Activated CD4-positive, alpha-beta T cell treated with anti-CD3 and anti-CD28 coated beads for 24 hours (primary cell): ENCODE data around the gene KSR2.
A peak's percentile ranks its signal among the peaks of the same experiment; 100 is the strongest.

Experiments
- DNase-seq, 2 donors: peaks; one replicate each; pipeline ENCODE4 v3.0.0-alpha.2; 2020; ENCODE audit warnings: low read depth in 2 of 2

Gene KSR2

DNA sequence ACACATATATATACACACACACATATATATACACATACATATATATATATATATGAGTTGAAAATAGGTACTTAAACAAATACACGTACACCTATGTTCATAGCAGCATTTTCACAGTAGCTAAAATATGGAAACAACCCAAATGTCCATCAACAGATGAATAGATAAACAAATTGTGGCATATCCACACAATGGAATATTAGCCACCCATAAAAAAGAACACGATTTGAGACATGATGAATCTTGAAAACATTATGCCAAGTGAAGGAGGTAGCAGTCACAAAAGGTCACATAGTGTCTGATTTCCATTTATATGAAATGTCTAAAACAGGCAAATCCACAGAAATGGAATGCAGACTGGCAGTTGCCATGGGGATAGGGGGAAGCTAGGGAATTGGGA is 276.3 kb downstream of the KSR2 start:
- DNase-seq: no peak

DNA sequence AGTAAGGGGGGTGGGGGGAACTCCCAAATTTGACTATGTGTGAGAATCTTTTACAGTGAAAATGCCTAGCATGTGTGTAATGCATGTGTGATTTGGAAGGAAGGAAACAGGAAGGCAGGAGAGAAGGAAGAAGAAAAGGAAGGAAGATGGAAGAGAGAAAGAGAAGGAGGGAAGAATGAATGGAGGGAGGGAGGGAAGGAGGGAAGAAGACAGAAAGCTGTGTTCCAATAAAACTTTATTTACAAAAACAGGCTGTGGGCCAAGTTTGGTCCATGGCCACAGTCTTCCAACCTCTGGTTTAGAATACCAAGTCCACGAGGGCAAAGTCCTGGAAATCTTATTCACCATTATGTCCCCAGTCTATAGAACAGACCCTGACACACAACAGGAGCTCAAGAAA is 278.9 kb downstream of the KSR2 start:
- no peak for DNase-seq

DNA sequence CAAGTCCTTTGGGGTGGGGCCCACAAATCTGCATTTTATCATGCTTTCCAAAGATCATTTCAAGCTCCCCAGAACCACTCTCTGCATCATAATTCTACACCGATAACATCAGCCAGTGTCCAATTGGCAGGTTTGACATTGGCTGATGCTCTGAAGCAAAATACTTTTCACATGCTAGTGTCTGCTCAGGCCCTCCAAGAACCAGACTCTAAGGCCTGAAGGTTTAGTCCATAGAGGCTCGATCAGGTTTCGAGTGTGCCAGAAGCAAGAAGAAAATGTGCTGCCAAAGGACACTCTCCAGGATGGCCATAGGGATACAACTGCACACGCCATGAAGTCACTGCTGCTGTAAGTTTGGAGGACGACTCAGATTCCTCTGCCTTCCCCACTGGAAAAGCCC is 280.3 kb downstream of the KSR2 start:
- DNase-seq: no peak

DNA sequence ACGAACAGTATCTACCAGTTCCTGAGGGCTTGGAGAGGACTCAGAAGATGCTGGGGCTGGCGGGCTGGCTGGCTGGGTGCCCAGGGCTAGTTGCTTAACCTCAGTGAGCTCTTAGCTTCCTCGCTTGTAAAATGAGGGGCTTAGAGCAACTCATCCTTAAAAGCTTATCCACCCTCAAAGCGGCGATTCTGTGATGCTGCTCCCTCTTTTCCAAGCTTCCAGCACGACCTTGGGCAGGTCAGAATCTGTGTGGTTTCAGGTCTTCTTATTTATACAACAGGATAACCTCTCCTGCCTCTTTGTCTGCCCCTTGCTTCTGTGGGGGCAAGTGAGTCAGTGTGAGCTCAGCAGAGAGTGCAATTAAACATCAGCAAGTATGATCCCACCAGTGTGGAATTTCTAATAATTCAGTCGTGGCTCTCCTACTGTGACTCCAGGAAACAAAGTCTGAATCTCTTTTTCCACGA is 281.8 kb downstream of the KSR2 start:
- DNase-seq: no peak

DNA sequence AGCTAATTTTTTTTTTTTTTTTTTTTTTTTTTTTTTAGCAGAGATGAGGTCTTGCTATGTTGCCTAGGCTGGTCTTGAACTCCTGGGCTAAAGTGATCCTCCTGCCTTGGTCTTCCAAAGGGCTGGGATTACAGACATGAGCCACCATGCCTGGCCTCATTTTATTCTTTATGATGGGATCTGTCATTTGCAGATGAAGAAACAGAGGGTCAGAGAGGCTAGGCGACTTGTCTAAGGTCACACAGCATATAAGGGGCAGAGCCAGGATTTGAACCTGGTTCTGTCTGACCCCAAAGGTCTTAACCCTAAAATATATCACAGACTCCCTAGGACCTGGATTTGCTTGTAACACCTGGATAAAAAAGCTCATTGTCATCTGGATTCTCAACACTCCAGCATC is 282.6 kb downstream of the KSR2 start:
- DNase-seq: no peak

DNA sequence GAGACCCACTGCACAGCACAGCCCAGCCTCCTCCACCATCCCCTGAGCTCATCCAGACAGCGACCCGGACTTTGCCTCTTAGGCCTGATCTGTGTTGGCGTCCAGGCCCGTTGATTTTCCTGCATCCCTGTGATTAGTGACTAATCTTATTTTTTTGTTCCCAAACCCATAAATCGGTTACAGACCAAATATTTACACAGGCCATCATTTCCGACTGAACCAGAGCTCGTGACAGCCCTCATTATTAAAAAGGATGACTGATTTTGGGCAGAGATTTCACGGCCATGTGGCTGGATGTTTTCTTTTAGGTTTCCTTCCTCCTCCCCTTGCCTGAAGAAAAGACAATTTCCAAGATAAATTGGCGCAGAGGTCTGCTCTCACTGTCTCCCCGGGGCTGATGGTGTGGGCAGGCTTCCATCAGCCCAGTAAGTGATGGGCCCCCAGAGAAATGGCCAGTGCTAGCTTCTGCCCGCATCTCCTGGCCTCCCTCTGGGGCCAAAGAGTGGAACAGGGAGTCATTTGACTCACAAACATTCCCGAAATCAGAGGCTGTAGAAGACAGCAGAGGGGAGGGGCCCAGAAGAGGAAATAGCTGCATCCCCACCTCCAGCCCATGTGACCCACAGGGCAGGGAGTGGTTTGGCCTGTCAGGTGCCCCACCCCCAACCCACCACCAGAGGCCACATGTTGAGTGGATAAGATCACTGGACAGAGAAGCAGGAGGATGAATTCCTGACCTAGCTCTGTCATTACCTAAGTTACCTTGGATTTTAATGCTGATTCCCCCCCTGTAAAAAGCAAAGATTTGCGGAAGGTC is 283.5 kb downstream of the KSR2 start:
- no peak for DNase-seq

DNA sequence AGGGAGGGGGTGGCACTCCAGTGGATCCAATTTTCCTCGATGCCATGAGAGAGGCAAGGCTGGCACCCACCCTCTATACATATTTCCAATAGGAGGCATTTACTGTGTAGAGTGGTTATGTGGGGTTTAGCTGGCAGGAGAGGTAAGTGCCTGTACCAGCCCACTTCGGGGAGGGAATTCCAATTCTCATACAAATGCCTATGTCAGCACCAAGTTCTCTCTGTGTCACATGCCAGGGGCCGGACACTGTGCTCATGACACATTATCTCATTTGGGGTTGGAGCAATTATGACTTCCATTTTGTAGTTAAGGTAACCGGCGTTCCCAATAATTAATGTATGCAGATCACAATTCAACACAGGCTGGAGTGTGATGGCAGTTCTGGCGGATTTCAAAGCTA is 284.3 kb downstream of the KSR2 start:
- no peak for DNase-seq

DNA sequence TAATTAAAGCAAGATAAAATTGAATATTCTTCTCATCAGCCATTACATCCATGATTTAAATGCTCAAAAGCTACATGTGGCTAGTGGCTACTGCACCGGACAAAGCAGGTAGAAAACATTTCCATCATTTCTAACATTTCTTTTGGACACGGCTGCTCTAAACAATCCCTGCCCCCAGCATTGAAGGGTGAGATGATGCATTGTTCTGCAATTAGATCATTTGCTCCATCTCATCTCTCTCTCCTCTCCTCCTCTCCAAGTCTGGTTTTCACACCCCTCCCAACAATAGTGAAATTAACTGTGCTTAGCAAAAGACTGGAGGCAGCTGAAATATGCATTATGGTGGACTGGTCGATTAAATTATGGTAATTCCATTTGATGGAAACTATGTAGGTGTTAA is 288.5 kb downstream of the KSR2 start:
- no peak for DNase-seq

DNA sequence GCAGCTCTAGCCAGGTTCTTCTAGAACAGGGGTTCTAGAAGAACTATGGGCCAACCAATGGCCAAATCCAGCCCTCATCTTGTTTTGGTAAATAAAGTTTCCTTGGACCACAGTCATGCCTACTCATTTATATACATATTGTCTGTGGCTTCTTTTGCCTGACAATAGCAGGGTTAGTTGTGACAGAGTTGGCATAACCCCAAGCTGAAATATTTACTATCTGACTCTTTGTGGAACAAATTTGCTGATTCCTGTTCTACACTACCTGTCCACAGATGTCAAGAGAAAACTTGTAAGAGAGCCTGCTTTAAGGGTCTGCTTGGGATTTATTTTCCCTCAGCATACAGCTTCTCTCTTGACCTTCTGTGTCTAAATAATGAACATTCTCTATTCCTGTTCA is 289.0 kb downstream of the KSR2 start:
- no peak for DNase-seq

DNA sequence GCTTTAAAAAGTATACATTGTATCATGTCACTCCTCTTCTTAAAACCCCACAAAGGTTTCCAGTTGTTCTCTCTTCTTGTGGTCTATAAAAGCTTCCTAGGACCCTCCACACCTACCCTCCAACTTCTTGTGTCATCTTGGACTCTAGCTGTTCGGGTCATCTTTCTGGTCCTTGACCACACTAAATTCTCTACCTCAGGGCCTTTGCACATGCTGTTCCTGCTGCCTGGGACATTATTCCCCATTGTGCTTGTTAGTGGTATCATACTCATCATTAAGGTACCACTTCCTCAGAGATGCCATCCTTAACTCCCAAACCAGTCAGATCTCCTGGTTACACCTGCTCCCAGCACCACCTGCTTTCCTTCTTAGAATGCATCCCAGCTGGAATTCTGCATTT is 294.0 kb downstream of the KSR2 start:
- DNase-seq: no peak

DNA sequence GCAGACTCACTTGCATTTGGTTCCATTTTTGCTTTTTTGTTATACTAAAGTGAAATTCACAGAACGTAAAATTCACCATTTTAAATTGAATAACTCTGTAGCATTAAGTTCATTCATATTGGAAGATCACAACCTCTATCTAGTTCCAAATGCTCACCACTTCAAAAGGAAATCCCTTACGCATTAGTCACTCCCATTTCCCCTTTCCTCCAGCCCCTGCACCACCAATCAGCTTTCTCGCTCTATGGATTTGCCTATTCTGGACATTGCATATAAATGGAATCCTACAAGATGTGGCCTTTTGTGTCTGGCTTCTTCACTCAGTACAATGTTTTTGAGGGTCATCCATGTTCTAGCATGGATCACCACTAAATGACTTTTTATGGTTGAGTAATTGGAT is 294.5 kb downstream of the KSR2 start:
- no peak for DNase-seq

DNA sequence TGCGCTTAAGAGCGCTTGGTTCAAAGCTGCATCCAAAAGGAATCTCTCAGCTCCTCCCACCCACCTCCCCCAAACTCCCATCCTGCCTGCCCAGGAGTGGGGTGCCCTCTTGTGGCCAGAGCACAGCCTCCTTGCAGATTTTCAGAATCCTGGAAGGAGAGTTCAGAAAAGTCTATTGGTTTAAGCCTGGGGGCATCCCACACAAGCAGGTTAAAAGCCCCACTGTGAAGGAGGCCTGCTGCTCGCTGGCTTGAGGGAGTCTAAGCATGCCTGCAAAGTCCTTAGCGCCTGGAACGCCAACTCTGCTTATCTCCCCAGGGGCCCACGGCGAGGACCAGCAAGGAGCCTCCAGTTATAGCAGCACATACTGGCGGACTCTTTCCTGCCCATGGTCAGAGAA is 297.1 kb downstream of the KSR2 start:
- DNase-seq: peak in 1 of 2 donors; percentile 1

DNA sequence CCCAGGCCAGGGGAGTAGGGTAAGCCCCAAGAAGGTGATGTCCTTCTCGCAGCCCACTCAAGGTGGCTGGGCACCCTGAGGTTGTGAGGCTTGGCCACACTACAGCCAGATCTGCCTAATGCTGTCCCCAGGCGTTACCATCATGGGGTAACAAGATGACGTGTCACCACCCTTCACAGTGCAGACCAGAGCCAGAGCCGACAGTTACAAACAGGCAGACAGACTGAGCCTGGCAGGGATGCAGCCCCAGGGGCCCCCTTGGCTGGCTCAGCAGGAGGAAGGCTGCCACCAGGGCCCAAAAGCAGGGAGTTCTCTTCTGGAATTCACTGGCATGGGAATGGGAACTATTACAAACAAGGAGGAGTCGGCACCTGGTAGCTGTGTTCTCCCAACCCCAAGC is 304.6 kb downstream of the KSR2 start:
- no peak for DNase-seq

DNA sequence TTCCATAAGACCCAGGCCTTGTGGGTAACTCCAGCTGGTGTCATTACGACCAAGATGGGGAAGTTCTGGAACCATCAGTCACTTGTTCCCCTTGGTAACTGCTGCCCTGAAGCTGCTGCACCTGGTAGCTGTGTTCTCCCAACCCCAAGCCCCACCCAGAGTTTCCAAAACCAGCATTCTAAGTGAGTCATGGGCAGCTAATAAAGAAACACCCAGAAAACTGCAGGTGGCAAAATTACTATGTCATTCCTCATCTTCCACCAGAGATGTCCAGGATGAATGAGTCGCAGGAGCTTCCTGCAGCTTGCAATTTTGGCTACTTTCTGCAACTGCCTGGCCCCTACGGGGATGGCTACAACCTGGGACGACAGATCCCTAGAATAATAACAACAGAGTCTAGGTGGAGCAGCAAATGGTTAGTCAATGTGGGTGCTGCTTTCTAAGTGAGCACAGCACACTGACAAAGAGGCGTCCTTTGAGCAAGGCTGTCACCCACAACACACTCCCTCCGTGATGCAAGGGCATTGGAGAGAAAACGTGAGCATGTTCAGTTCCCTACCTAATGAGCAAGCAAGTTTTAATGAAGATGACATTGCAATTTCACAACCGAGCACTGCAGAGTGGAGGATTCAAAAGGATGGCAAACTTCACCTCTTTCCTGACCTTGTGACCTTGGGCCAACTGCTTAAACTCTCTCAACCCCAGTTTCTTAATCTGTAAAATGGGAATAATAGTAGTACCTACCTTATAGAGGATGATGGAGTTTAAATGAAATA is 306.0 kb downstream of the KSR2 start:
- DNase-seq: no peak

DNA sequence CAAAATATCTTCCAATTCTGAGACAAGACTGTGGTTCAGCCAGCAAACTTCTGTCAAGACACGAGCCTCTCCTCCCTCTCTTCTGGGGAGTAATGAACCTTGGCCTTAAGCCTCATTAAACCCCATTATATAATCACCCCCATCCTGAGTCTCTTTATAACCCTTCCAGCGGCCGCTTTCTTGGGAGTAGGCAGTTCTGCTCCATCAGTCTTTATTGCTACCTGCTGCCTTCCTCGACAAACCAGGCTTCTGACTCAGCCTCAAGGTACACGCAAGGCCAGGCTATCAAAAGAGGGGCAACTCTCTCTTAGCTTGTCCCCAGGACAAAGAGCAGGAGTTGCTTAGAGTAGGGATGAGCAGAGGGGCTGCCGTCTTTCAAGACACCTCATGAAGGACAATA is 306.6 kb downstream of the KSR2 start:
- no peak for DNase-seq

DNA sequence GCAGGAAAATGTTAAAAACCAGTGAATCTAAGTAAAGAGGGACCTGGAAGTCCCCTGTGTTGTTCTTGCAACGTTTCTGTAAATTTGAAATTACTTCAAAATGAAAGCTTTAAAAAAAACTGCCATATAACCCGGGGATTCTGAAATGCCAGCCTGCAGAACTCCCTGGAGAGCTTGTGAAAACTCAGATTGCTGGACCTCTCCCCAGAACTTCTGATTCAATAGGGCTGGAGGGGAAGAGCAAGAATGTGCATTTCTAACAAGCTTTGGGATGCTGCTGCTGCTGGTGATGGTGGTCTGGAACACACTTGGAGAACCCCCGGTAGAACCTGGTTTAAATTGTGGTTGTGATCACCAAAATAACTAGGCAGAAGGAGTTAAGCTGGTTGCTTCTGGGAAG is 307.3 kb downstream of the KSR2 start:
- no peak for DNase-seq

DNA sequence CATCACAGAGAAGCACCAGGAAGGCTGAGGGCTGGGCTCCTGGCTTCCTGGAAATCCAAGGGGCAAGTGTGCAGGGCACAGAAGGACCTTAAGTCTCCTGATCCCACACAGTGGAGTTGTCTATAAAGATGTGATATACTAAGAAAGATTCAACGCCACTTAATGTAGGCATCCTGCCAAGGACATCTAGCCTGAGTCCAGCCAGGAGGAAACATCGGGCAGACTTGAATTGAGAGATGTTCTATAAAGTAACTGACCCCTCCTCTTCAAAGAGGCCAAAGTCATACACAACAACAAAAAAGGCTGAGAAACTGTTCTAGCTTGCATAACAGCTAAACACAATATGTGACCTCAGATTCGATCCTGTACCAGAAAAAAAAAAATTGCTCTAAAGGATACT is 307.9 kb downstream of the KSR2 start:
- no peak for DNase-seq

DNA sequence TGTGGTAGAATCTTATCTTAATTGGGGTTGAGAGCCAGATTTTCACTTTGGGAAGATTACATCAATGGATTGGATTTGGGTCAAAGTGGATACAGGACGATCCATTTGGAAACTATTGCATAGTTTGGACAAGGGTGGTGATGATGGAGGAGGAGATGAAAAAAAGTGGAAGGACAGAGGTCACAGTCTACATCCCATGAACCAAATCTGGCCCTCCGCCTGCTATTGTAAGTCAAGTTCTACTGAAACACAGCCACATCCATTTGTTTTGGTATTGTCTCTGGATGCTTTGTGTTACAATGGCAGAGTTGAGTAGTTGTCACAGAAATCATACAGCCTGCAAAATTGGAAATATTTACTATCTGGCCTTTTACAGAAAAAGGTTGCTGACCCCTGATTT is 310.6 kb downstream of the KSR2 start:
- DNase-seq: no peak

DNA sequence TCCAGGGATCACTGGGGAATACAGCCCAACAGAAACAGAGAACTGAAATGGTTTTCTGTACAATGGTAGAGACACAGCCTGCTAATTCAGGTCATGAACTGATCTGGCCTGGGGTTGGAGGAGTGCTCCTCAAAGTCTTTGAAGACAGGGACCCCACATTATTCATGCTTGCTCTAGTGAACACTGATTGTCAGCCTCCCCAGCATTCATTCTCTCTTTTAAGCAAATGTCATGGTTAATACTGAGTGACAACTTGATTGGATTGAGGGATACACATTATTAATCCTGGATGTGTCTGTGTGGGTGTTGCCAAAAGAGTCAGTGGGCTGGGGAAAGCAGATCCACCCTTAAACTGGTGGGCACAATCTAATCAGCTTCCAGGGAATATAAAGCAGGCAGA is 319.0 kb downstream of the KSR2 start:
- no peak for DNase-seq

DNA sequence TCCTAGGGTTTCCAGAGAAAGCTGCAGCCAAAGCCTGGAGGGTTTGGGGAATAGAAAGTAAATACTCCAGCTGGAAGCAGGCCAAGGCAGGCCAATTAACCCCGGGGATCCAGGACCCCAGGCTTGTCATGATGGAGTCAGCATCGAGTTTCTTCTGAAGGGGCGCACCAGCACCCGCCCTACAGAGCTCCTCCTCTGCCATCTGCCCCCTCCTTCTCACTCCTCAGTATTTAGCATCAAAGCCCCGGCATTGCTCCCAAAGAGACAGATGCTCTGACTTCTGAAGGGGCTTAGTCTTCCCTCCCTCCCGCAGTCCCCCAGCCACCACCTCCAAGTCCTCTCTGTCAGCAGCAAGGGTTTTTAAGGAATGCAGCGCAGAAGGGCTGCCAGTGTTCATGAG is 322.3 kb downstream of the KSR2 start:
- no peak for DNase-seq

DNA sequence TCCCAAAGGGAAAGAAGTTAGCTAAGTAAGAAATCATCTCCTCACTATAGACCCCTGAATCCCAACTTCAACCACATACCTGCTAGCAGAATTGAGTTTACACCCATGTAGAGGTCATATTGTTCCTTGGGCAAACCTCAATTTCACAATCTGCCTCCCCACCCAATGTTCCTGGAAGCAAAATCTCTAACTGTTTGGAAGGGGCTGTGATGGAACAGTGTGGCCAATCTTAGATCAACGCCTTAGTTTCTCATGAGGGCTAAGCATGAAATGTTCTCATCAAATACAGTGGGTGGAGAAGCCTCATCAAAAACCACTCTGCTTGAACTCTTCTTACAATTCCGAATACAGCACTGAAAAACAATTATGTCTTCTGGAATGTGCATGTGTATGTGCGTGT is 323.3 kb downstream of the KSR2 start:
- DNase-seq: no peak

DNA sequence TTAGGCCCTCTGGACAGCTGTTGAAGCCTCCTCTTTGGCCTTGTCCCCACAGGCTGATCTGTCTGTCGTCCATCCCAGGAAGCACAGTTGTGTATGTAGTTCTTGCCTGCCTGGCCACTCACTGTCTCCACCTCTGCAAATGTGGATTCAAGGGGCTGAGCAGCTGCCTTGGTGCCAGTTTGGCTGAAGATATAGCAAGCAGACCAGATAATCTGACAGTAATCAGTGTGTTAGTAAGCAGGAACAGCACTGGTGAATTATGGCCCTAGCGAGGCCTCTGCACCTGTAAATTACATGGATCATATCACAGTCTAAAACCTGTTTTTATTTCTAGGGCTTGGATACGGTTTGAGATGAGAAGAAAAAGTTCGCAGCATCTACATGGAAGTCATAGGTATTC is 324.8 kb downstream of the KSR2 start:
- DNase-seq: no peak

DNA sequence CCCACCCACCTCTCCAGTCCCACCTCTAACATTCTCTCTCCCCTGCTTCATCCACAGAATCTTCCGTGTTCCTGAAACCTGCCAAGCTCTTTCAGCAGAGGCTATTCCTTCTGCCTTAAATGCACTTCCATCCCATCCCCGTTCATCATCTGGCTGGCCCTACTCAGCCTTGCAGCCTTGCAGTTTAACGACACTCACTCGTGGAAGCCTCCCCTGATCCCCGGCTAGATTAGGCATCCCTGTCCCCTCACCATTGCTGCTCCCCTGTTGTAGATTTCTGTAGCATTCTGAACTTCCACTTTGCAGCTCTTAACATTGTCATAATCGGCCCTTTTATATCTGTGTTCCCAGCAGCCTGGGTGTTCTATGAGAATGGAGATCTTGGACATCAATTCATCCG is 326.9 kb downstream of the KSR2 start:
- DNase-seq: no peak
